Activated naive CD8-positive, alpha-beta T cell treated with anti-CD3 and anti-CD28 coated beads, Interleukin-2, amount 50 U/mL, for 16 hours (primary cell): ENCODE data around the gene PPP1R12A.
"Not testable (repeated sequence)": the region's sequence is repeated elsewhere in the genome, so short reads cannot be mapped to it uniquely, and the experiment has no call there.

Experiments used
- DNase-seq: peaks from one replicate; pipeline ENCODE4 v3.0.0-alpha.2; 2020; ENCODE audit warnings: low read depth, low spot score

Gene PPP1R12A

DNA sequence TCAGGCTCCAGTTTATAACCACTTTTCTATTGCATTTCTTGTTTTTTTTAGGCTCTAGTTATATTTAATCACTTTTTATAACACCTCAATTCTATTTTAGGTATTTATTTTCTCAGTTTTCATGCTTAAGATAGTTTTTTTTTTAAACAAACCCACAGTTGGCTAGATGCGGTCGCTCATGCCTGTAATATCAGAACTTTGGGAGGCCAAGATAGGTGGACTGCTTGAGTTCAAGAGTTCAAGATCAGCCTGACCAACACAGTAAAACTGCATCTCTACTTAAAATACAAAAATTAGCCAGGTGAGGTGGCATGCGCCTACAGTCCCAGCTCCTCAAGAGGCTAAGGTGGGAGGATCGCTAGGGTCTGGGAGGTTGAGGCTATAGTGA lies 93.0 kb downstream of the PPP1R12A start:
- no peak for DNase-seq

- no peak for DNase-seq
These were observed 93.5 kb downstream of the PPP1R12A start for GRCh38 chr12:79841248-79841877.

GRCh38 chr12:79838359-79838758 lies 96.5 kb downstream of the PPP1R12A start:
- DNase-seq = no peak

DNA sequence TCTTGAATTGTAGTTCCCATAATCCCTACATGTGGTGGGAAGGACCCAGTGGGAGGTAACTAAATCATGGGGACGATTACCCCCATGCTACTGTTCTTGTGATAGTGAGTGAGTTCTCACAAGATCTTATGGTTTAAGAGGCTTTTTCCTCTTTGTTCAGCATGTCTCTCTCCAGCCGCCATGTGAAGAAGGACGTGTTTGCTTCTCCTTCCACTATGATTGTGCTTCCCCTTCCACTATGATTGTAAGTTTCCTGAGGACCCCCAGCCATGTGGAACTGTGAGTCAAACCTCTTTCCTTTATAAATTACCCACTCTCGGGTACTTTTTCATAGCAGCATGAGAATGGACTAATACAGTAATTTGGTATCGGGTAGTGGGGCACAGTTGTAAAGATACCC lies 97.3 kb downstream of the PPP1R12A start:
- no peak for DNase-seq

GRCh38 chr12:79835377-79835843 lies 99.5 kb downstream of the PPP1R12A start:
- no peak for DNase-seq

DNA sequence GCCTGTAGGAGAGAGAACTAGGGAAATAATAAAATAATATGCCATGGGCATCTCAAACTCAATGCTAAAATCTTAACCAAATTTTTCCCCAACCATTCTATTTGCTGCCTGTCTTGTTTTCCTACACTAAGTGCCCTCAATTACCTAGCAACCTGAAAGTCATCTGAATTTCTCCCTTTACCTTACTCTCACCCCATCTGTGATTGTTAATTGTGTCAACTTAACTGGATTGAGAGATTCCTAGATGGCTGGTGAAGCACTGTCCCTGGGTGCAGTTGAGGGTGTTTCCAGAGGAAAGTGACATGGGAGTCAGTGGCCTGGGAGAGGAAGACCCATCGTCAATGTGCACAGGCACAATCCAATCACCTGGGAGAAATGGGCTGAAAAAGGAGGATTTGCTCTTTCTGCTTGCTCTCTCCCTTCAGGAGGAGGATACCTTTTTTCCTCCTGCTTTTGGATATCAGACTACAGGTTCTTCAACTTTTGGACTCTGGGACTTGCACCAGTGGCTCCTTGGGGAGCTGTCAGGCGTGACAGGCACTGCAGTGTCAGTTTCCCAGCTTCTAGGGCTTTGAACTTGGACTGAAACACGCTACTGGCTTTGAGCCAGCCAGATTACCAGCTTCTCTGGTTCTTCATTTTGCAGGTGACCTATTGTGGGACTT lies 100.1 kb downstream of the PPP1R12A start:
- no peak for DNase-seq

DNA sequence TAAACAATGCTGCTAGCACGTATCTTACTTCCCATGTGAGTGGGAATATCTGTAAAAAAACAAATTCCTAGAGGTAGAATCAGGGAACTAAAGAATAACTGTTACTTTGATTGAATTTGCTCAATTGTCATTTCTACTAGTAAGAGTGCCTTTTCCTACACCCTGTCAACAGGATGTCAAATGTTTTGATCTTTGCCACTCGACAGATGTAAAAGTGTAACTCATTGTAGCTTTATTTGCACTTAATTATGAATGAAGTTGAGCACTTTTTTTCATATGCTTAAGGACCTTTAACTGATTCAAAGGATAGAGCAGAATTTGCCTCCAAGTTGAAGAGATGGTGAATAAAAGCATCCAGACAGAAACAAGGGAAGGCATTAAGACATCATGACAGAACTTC lies 104.5 kb downstream of the PPP1R12A start:
- no peak for DNase-seq

DNA sequence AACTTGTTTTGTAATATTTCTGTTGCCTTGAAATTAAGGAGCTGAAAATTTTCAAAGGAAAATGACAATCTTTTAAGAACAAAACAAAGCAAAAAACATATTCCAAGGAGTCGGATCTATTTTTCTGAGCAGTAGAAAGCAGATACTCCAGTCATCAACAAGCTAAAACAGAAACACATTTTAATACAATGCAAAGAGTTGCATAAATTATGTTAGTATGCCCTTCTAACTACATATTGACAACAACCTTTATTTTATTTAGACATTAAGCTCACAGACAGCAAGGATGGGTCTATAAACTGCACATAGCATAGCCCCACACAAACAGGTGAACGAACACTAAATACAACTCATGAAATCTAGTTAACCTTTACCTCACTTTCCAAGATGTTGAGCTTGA lies 106.0 kb downstream of the PPP1R12A start:
- no peak for DNase-seq

- DNase-seq = no peak
These were observed 107.4 kb downstream of the PPP1R12A start for GRCh38 chr12:79827484-79827883.

- no peak for DNase-seq
These were observed 108.4 kb downstream of the PPP1R12A start for GRCh38 chr12:79826267-79827128.

DNA sequence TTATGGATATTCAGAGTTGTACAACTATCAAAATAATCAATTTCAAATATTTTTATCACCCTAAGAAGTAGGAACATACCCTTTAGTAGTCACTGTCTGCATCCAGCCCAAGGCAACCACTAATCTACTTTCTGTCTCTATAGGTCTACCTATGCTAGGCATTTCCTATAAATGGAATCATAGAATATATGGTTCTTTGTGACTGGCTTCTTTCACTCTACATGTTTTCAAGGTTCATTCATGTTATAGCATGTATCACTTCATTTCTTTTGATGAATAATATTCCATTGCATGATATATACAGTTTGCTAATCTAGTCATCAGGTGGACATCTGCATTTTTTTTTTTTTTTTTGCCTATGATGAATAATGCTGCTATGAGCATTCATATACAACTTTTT lies 112.4 kb downstream of the PPP1R12A start:
- no peak for DNase-seq

GRCh38 chr12:79818856-79819255 lies 116.0 kb downstream of the PPP1R12A start:
- DNase-seq = no peak

- not testable (repeated sequence) for DNase-seq
These were observed 150.4 kb downstream of the PPP1R12A start for GRCh38 chr12:79784366-79785065.

- DNase-seq = no peak
These were observed 152.6 kb downstream of the PPP1R12A start for GRCh38 chr12:79782172-79782900.

DNA sequence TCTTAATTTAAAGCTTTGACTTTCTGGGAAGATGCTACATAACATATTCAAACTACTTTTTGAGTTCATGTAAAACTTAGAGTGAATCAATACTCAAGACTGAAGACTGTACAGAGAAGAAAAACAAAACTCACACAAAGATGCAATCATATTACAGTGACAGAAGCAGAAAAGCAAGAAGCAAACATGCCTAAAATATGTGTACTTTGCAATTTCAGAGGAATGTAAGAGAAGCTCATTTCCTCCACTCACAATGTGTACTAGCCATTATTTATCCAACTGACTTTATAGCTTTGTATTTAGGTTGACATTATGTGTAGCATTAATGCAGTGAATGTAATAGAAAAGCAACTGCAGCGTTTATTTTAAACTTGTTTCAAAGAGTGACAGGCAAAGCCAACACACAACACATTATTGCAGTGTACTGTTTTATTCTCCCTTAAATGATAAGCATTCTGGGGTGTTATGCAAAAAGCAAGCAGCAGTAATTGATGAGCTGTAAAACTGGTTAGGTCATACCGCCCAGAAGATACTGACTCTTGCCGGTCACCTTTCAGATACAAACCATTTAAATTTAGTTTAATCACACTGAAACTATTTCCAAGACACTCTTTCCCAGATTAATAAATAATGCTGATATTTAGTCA lies 156.0 kb downstream of the PPP1R12A start:
- no peak for DNase-seq

- no peak for DNase-seq
These were observed 158.8 kb downstream of the PPP1R12A start for GRCh38 chr12:79776111-79776510.

DNA sequence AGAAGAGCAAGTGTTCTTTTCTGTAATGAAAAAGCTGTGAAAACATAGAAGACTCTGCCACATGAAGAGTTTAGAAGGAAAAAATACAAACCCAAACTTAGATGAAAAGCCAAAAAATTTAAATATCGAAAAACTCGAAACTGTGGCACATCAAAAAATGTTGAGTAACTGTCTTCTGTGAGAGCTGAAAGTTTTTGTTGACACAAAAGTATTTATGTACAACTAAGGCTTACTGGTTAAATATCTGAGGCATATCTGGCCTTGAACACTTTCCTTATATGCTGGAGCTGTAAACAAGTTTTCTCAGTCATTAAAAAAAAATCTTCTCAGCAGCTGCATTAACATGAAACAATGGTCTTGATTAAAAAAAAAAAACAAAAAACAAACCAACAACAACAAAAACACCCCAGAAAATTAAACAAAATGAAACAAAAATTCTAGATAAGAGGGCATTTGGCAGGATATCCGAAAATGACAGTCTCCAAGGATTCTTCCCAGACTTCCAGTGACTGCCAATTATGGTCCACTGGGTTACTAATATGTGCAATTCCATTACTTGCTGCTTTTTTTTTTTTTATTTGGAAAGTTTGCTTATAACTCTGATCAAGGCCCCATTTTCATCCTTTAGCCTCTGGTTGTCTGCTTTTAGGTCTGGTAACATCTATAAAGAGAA lies 159.4 kb downstream of the PPP1R12A start:
- no peak for DNase-seq

GRCh38 chr12:79773896-79774295 lies 161.0 kb downstream of the PPP1R12A start:
- DNase-seq = no peak

DNA sequence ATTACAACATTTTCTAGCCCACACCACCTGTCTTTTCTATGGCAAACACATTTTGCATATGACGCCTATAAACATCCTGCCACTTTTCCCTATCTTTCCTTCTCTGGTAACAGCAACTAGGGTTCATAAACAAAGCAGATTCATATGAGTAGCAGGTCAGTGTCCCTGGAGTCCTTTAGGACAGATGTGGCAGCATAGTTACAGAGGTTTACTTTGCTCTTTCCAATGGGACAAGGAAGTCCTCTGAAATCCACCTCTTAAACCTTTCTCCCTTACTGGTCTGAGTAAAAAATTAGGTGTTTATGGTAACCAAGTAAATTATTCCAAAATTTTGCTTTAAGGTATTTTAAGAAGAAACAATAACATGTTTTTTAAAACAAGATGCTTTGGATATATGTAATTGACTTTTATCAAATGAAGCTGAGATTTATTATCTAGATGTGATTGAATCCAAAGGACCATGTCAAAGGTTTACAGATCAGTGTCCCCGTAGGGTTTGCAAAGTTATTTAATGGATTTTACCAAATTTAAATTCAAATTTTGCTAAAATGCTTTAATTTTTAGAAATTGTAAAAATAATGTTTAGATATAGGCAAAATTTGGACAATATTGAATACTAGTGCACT lies 164.9 kb downstream of the PPP1R12A start:
- no peak for DNase-seq
